Osteocyte (in vitro differentiated cells): Measurements from ENCODE around the gene PCSK2. TPM values are rescaled to one million over a fixed set of nuclear protein-coding genes. Genes with fewer than 3 reads are reported as not detected.

ENCODE experiments used
- DNase-seq: peaks from one replicate; pipeline ENCODE4 v3.0.0; 2021; ENCODE audit warnings: mixed read lengths; ENCODE audit not compliant: unreplicated experiment; ENCODE audit errors: extremely low spot score
- H3K27ac Mint-ChIP-seq: one replicate; pipeline ENCODE4 v1.8.0; 2021; ENCODE audit warnings: mild to moderate bottlenecking, mixed read lengths; ENCODE audit not compliant: unreplicated experiment
- H3K27me3 Mint-ChIP-seq: one replicate; pipeline ENCODE4 v1.8.0; 2021; ENCODE audit warnings: mixed read lengths; ENCODE audit not compliant: unreplicated experiment
- H3K36me3 Mint-ChIP-seq: one replicate; pipeline ENCODE4 v1.8.0; 2021; ENCODE audit warnings: mixed read lengths; ENCODE audit not compliant: unreplicated experiment
- H3K4me1 Mint-ChIP-seq: one replicate; pipeline ENCODE4 v1.8.0; 2021; ENCODE audit warnings: mixed read lengths; ENCODE audit not compliant: unreplicated experiment
- H3K4me3 Mint-ChIP-seq: one replicate; pipeline ENCODE4 v1.8.0; 2021; ENCODE audit warnings: mild to moderate bottlenecking, moderate library complexity, mixed read lengths; ENCODE audit not compliant: unreplicated experiment
- H3K9me3 Mint-ChIP-seq: one replicate; pipeline ENCODE4 v1.8.0; 2021; ENCODE audit warnings: mixed read lengths; ENCODE audit not compliant: unreplicated experiment
- CTCF ChIP-seq: fragments of 200-600 bp; sonication (generic); IDR thresholded peaks from 2 replicates; pipeline ENCODE4 v1.5.0; 2021; ENCODE audit warnings: antibody characterized with exemption, mild to moderate bottlenecking, moderate library complexity
- long read RNA-seq: library from polyadenylated mRNA; unstranded; transcript quantifications from one replicate; pipeline ENCODE4 v2.0.0, GENCODE V29; 2021
- total RNA-seq: library from RNA; stranded (reverse); gene quantifications from 2 replicates; pipeline ENCODE4 v1.2.1, GENCODE V29; 2021

PCSK2 gene, protein sequence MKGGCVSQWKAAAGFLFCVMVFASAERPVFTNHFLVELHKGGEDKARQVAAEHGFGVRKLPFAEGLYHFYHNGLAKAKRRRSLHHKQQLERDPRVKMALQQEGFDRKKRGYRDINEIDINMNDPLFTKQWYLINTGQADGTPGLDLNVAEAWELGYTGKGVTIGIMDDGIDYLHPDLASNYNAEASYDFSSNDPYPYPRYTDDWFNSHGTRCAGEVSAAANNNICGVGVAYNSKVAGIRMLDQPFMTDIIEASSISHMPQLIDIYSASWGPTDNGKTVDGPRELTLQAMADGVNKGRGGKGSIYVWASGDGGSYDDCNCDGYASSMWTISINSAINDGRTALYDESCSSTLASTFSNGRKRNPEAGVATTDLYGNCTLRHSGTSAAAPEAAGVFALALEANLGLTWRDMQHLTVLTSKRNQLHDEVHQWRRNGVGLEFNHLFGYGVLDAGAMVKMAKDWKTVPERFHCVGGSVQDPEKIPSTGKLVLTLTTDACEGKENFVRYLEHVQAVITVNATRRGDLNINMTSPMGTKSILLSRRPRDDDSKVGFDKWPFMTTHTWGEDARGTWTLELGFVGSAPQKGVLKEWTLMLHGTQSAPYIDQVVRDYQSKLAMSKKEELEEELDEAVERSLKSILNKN
- not detected in 2 replicates for total RNA-seq
- long read RNA-seq: 0 reads

DNA sequence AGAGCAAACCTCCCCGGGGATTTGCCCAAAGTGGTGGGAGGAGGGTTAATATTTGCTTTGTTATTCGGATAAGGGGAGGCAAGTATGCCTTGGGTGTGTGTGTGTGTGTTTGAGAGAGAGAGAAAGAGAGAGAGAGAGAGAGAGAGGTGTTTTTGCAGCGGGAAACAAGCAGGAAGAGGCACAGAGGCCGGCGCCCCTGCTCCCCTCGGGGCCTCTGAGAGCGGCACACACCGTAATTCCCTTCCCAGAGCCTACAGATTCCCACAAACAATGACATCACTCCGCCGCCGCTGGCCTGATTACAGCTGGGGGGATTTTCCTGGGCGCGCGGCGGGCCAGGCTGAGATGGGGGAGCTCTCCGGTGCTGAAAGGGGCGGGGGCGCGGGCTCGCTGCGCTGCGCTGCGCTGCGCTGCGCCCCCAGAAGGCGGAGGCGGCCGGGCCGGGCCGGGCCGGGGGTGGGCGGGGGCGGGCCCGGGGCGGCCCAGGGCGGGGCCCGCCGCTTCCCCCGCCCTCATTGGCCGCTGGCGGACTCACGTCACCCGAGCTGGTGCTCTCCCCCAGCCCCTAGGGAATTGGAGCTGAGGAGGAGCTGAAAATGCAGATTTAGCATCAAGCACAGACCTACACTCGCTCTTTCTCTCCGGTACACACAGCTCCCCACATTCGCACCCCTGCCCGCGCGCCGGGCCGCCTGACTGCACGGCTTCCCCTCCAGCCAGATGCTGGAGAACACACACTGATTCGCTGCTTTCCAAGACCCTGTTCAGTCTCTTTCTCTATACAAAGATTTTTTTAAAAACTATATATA is at the start of gene PCSK2:
PCSK2 (plus strand) TSS at position 631 of the 809 bp plus-strand sequence. CDS start 266 bp downstream, outside the sequence.
- Mint-ChIP-seq H3K4me3 (peak within 1 kb of the TSS; percentile 58), H3K36me3 (no peaks in the 10 kb centered on the region)

DNA sequence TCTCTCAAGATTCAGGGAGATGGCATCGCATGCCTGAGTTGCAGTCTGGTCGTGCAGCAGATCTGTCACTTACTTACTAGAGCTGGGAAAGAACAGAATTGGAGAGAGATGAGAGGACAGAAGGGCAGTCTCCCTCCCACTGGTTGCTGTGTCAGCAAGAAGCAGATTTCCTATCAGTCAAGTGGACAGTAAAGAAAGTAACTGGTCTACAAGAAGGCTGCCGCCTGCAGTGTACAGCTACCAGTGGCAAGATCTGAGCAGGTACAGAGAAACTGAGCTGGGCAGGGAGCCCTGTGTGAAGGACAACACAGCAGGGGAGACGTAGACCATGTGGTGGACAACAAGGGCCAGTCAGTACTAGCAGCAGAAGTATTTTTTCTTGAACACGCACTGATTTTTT is 49.5 kb upstream of the PCSK2 start:
- DNase-seq: no peak
- TF ChIP-seq CTCF: no peak
- no peak overlapping the region for H3K4me3 Mint-ChIP-seq
- no peaks in the 10 kb centered on the region for H3K27me3 Mint-ChIP-seq
- H3K4me1 Mint-ChIP-seq: no peaks in the 10 kb centered on the region
- H3K36me3 Mint-ChIP-seq: no peaks in the 10 kb centered on the region
- H3K9me3 Mint-ChIP-seq: peaks cover 6% of the 10 kb centered on the region
- H3K27ac Mint-ChIP-seq: no peak overlapping the region

More for the DNA sequence above, at the start of gene PCSK2:
- TF ChIP-seq CTCF: no peak
- peaks cover 15% of the 10 kb centered on the region for H3K4me1 Mint-ChIP-seq
- no peak within 1 kb of the TSS for H3K27ac Mint-ChIP-seq
- DNase-seq: no peak
- H3K27me3 Mint-ChIP-seq: peaks cover 58% of the 10 kb centered on the region
- no peaks in the 10 kb centered on the region for H3K9me3 Mint-ChIP-seq

- Mint-ChIP-seq H3K9me3 (peaks cover 17% of the 10 kb centered on the region), H3K27ac (no peak overlapping the region), H3K4me1 (no peaks in the 10 kb centered on the region), H3K4me3 (no peak overlapping the region), H3K27me3 (no peaks in the 10 kb centered on the region), H3K36me3 (no peaks in the 10 kb centered on the region)
- no peak for TF ChIP-seq CTCF
- DNase-seq: no peak
Observed at GRCh38 chr20:17179840-17180239, 47.0 kb upstream of the PCSK2 start.

- peaks cover 2% of the 10 kb centered on the region for H3K9me3 Mint-ChIP-seq
- no peak for TF ChIP-seq CTCF
- H3K27ac Mint-ChIP-seq: no peak overlapping the region
- no peaks in the 10 kb centered on the region for H3K4me1 Mint-ChIP-seq
- H3K4me3 Mint-ChIP-seq: no peak overlapping the region
- no peaks in the 10 kb centered on the region for H3K36me3 Mint-ChIP-seq
- no peak for DNase-seq
- H3K27me3 Mint-ChIP-seq: no peaks in the 10 kb centered on the region
Observed at GRCh38 chr20:17189976-17190695, 36.7 kb upstream of the PCSK2 start.
